ENCODE measurements around the gene FAM13A. TPM values are rescaled to one million over a fixed set of nuclear protein-coding genes. Genes with fewer than 3 reads are reported as not detected.
"Not testable (repeated sequence)": the region's sequence is repeated elsewhere in the genome, so short reads cannot be mapped to it uniquely, and the experiment has no call there.

FAM13A gene
- total and polyA plus RNA-seq, 10 donors, result 2.7 to 24.9 (median 18.3) TPM

GRCh38 chr4:88892646-88893045 lies 164.3 kb downstream of the FAM13A start:
- H3K4me1 ChIP-seq, result no peaks in the 10 kb centered on the region
- no peaks in the 10 kb centered on the region for H3K36me3 ChIP-seq
- intact Hi-C loops (cut with DNase I; ENCODE audit: low total_unique reads), result no loop called here
- no peak overlapping the region for H3K4me3 ChIP-seq
- 95 to 99% (median 95%) methylated on average over 1 of the region's 1 CpG for WGBS, 5 donors
- TF ChIP-seq POLR2AphosphoS5 (IDR thresholded peaks at IDR 0.05) (no peak), POLR2A (IDR thresholded peaks at IDR 0.05) (no peak)
- H3K9me3 ChIP-seq, result no peaks in the 10 kb centered on the region
- no peak overlapping the region for H3K27ac ChIP-seq
- DNase-seq, result no peak
- H3K27me3 ChIP-seq (replicated peaks in 1 of 7), result no peaks in the 10 kb centered on the region

GRCh38 chr4:88891636-88892035 lies 165.3 kb downstream of the FAM13A start:
- H3K4me1 ChIP-seq, result no peaks in the 10 kb centered on the region
- intact Hi-C loops (cut with DNase I; ENCODE audit: low total_unique reads), result no loop called here

GRCh38 chr4:88887409-88887808 lies 169.6 kb downstream of the FAM13A start:
- H3K4me1 ChIP-seq; H3K36me3 ChIP-seq; H3K27ac ChIP-seq; DNase-seq; H3K9me3 ChIP-seq; intact Hi-C loops (cut with DNase I; ENCODE audit: low total_unique reads); H3K4me3 ChIP-seq; H3K27me3 ChIP-seq (replicated peaks in 1 of 7): not testable (repeated sequence)
- 84 to 94% (median 88%) methylated on average over 3 of the region's 3 CpGs for WGBS, 5 donors

More at GRCh38 chr4:88891636-88892035, 165.3 kb downstream of the FAM13A start:
- no peaks in the 10 kb centered on the region for H3K27me3 ChIP-seq (replicated peaks in 1 of 7)
- H3K36me3 ChIP-seq, result no peaks in the 10 kb centered on the region
- no peak overlapping the region for H3K4me3 ChIP-seq
- no peak for TF ChIP-seq CTCF (IDR thresholded peaks at IDR 0.05 in 8 of 11, conservative IDR thresholded peaks at IDR 0.05 in 3 of 11)
- TF ChIP-seq POLR2A (IDR thresholded peaks at IDR 0.05), result no peak
- TF ChIP-seq POLR2AphosphoS5 (IDR thresholded peaks at IDR 0.05), result no peak
- no peak for DNase-seq
- no peaks in the 10 kb centered on the region for H3K9me3 ChIP-seq
- H3K27ac ChIP-seq, result no peak overlapping the region
- WGBS, 5 donors, result 76 to 90% (median 85%) methylated on average over 1 of the region's 1 CpG

GRCh38 chr4:88881227-88881569 lies 175.8 kb downstream of the FAM13A start:
- DNase-seq, result no peak
- intact Hi-C loops (cut with DNase I; ENCODE audit: low total_unique reads), result no loop called here
- TF ChIP-seq POLR2AphosphoS5 (IDR thresholded peaks at IDR 0.05), result no peak
- no peak for TF ChIP-seq POLR2A (IDR thresholded peaks at IDR 0.05)
- TF ChIP-seq CTCF (IDR thresholded peaks at IDR 0.05 in 8 of 11, conservative IDR thresholded peaks at IDR 0.05 in 3 of 11), result no peak
- no peak overlapping the region for H3K4me3 ChIP-seq
- no peaks in the 10 kb centered on the region for H3K27me3 ChIP-seq (replicated peaks in 1 of 7)
- no peaks in the 10 kb centered on the region for H3K9me3 ChIP-seq
- H3K4me1 ChIP-seq, result no peaks in the 10 kb centered on the region
- no peak overlapping the region for H3K27ac ChIP-seq
- H3K36me3 ChIP-seq, result no peaks in the 10 kb centered on the region
- 45 to 70% (median 58%) methylated on average over 2 of the region's 2 CpGs for WGBS, 5 donors

- no peaks in the 10 kb centered on the region for H3K36me3 ChIP-seq
- no peak for TF ChIP-seq CTCF (IDR thresholded peaks at IDR 0.05 in 8 of 11, conservative IDR thresholded peaks at IDR 0.05 in 3 of 11)
- TF ChIP-seq POLR2AphosphoS5 (IDR thresholded peaks at IDR 0.05), result no peak
- TF ChIP-seq POLR2A (IDR thresholded peaks at IDR 0.05), result no peak
- no peak overlapping the region for H3K4me3 ChIP-seq
- no peaks in the 10 kb centered on the region for H3K27me3 ChIP-seq (replicated peaks in 1 of 7)
- peaks cover 0 to 4% (median 0%) of the 10 kb centered on the region in 8 donors for H3K9me3 ChIP-seq
- whole genome bisulfite sequencing, 5 donors, result 79 to 95% (median 87%) methylated on average over 8 to 10 of the region's 11 CpGs
- intact Hi-C loops (cut with DNase I; ENCODE audit: low total_unique reads), result no loop called here
- no peak for DNase-seq
- H3K4me1 ChIP-seq, result no peaks in the 10 kb centered on the region
- H3K27ac ChIP-seq, result no peak overlapping the region
These were observed 176.3 kb downstream of the FAM13A start for GRCh38 chr4:88880501-88881226.
